ENCODE results near the gene PARS2. TPM values are rescaled to one million over a fixed set of nuclear protein-coding genes. Genes with fewer than 3 reads are reported as not detected.

Gene PARS2
- total RNA-seq, 1 donor from 2014 or later, result 7.7 TPM

GRCh38 chr1:54811066-54811465, 46.7 kb upstream of the PARS2 start:
- Mint-ChIP-seq H3K27me3 (ENCODE audit: low read depth) (peaks cover 2% of the 10 kb centered on the region), H3K27ac (no peak overlapping the region), H3K9me3 (no peaks in the 10 kb centered on the region), H3K36me3 (no peaks in the 10 kb centered on the region), H3K4me3 (no peak overlapping the region), H3K4me1 (no peaks in the 10 kb centered on the region)
- TF ChIP-seq, protein P1, sequence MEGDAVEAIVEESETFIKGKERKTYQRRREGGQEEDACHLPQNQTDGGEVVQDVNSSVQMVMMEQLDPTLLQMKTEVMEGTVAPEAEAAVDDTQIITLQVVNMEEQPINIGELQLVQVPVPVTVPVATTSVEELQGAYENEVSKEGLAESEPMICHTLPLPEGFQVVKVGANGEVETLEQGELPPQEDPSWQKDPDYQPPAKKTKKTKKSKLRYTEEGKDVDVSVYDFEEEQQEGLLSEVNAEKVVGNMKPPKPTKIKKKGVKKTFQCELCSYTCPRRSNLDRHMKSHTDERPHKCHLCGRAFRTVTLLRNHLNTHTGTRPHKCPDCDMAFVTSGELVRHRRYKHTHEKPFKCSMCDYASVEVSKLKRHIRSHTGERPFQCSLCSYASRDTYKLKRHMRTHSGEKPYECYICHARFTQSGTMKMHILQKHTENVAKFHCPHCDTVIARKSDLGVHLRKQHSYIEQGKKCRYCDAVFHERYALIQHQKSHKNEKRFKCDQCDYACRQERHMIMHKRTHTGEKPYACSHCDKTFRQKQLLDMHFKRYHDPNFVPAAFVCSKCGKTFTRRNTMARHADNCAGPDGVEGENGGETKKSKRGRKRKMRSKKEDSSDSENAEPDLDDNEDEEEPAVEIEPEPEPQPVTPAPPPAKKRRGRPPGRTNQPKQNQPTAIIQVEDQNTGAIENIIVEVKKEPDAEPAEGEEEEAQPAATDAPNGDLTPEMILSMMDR (IDR thresholded peaks at IDR 0.05; ENCODE audit: unreplicated experiment), result no peak
- DNase-seq (ENCODE audit: low spot score in 2 of 2, unreplicated experiment in 2 of 2), result peak in 1 of 2 experiments; percentile 26

DNA sequence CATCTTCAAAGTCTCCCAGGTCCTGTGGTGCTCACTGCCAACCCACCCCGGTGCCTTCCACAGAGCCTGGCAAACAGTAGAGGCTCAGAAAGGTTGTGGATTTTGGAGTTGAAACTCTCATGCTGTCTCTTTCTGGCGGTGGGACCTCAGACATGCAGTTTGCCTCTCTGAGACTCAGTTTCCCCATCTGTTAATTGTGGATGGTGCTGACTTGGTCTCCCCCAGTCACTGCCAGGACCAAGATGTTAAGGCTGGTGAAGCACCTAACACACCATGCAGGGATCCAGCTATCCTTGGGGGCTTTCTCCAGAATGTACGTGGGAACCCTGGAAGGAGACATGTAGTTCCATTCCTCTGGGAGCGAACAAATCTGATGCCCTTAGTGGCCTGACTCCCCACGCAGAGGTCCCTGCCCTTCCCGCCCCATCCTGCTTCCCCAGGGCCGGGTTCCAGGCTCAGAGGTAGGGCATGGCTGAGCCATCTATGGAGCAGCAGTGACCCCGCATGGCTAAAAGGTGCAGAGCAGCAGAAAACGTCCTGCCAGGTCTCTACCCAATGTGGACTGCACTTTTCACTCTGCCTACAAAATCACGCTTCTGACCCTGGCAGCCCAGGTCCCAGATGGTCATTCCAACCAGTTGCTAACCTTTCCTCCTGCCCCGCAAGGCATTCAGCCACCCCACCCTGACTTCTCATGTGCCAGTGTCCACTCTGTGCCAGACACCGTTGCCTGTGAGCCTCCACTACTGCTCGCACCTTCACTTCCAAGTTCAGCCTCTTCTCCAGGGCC, 46.0 kb upstream of the PARS2 start:
- TF ChIP-seq, protein P1 (IDR thresholded peaks at IDR 0.05; ENCODE audit: unreplicated experiment), result peak; percentile 65
- Mint-ChIP-seq H3K4me3 (no peak overlapping the region), H3K27me3 (ENCODE audit: low read depth) (peaks cover 2% of the 10 kb centered on the region), H3K9me3 (no peaks in the 10 kb centered on the region), H3K36me3 (no peaks in the 10 kb centered on the region), H3K4me1 (no peaks in the 10 kb centered on the region), H3K27ac (no peak overlapping the region)
- peak in 1 of 2 experiments; percentile 84 for DNase-seq (ENCODE audit: low spot score in 2 of 2, unreplicated experiment in 2 of 2)

- TF ChIP-seq, protein P1 (IDR thresholded peaks at IDR 0.05; ENCODE audit: unreplicated experiment), result no peak
- Mint-ChIP-seq H3K9me3 (no peaks in the 10 kb centered on the region), H3K4me3 (no peak overlapping the region), H3K4me1 (no peaks in the 10 kb centered on the region), H3K27ac (no peak overlapping the region), H3K36me3 (no peaks in the 10 kb centered on the region), H3K27me3 (ENCODE audit: low read depth) (peaks cover 2% of the 10 kb centered on the region)
- no peak for DNase-seq (ENCODE audit: low spot score in 2 of 2, unreplicated experiment in 2 of 2)
Measured at GRCh38 chr1:54809496-54810074, 45.3 kb upstream of the PARS2 start.

DNA sequence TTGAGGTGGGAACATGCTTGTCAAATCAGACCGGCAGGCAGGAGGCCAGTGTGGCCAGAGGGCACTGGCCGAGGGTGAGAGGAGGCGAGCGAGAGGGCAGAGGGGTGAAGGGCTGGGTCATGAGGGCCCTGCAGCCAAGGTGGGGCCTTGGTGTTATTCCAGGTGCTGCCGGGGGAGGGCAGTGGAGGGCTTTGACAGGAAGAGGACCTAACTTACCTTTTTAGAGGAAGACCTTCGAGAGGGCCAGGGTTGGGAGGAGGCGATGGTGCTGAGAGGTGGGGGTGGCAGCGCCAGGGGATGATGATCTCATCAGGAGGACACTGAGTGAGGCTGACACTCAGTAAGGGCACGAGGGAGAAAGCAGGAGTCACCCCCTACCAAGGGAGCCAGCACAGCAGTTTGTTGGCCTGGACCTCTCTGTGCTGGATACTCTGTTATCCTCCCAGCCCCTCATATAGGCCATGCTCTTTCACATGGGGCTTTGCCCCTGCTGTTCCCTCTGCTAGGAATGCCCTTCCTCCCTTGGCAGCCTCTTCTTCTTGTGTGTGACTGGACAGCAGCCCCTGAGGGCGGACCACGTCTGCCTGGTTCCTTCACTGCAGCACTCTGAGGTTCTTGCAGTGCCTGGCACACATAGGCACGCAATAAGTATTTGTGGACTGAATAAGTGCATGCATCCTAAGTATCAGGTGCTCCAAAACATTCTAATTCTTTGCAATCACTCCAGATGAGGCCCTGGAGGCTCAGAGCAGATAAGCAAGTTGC, 44.3 kb upstream of the PARS2 start:
- DNase-seq (ENCODE audit: low spot score in 2 of 2, unreplicated experiment in 2 of 2), result peak in 1 of 2 experiments; percentile 29
- Mint-ChIP-seq H3K27ac (peak overlapping the region; percentile 43), H3K9me3 (no peaks in the 10 kb centered on the region), H3K4me1 (no peaks in the 10 kb centered on the region), H3K27me3 (ENCODE audit: low read depth) (peaks cover 3% of the 10 kb centered on the region), H3K36me3 (no peaks in the 10 kb centered on the region), H3K4me3 (no peak overlapping the region)
- TF ChIP-seq, protein P1 (IDR thresholded peaks at IDR 0.05; ENCODE audit: unreplicated experiment), result no peak

DNA sequence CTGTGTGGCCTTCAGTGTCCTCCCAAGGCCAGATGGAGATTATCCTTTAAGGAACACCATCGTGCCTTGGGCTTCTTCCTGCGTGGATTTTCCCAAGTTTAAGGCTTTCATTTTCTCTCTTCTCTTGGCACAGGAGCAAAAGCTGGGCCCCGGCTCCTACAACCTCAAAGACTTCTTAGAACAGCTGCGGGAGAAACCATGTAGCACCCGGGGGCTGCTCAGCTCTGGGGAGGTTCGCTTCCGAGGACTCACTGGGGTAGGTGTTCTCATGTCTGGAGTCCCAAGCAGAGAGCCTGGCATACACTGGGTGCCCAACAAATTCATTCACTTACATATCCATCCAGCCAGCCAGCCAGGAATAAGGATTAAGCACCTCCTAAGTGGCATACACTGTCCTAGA, 43.4 kb upstream of the PARS2 start:
- H3K4me1 Mint-ChIP-seq, result no peaks in the 10 kb centered on the region
- no peak overlapping the region for H3K27ac Mint-ChIP-seq
- peaks cover 7% of the 10 kb centered on the region for H3K27me3 Mint-ChIP-seq (ENCODE audit: low read depth)
- TF ChIP-seq, protein P1 (IDR thresholded peaks at IDR 0.05; ENCODE audit: unreplicated experiment), result no peak
- peak in 1 of 2 experiments; percentile 13 for DNase-seq (ENCODE audit: low spot score in 2 of 2, unreplicated experiment in 2 of 2)
- H3K4me3 Mint-ChIP-seq, result no peak overlapping the region
- H3K36me3 Mint-ChIP-seq, result no peaks in the 10 kb centered on the region
- no peaks in the 10 kb centered on the region for H3K9me3 Mint-ChIP-seq

Measured in mesothelial cell of epicardium (in vitro differentiated cells).